Thyroid gland (tissue), 4 donors: ENCODE measurements around the gene VPS51. TPM values are rescaled to one million over a fixed set of nuclear protein-coding genes. Genes with fewer than 3 reads are reported as not detected.

Source experiments
- DNase-seq, 2 donors: peaks; one replicate each; pipeline ENCODE4 v3.0.0-alpha.2; 2019
- H3K27ac ChIP-seq, 3 donors: fragments of 200-600 bp; sonication (generic); 1 replicate in 2 of 3; 2 replicates in 1 of 3; pipeline ENCODE4 v1.5.1; 2016 to 2019; ENCODE audit warnings: mild to moderate bottlenecking in 1 of 3, moderate library complexity in 1 of 3
- H3K27me3 ChIP-seq: fragments of 200-600 bp; sonication (generic); one replicate; pipeline ENCODE4 v1.5.1; 2019
- H3K36me3 ChIP-seq, 2 donors: fragments of 200-600 bp; sonication (generic); one replicate each; pipeline ENCODE4 v1.5.1; 2016 to 2019
- H3K4me1 ChIP-seq, 2 donors: fragments of 200-600 bp; sonication (generic); one replicate each; pipeline ENCODE4 v1.5.1; 2017 to 2019
- H3K4me3 ChIP-seq, 3 donors: fragments of 200-600 bp; sonication (generic); replicated peaks in 1 of 3; 1 replicate in 2 of 3; 2 replicates in 1 of 3; pipeline ENCODE4 v1.5.1; 2016; ENCODE audit warnings: mild to moderate bottlenecking in 1 of 3
- H3K9me3 ChIP-seq: fragments of 200-600 bp; sonication (generic); one replicate; pipeline ENCODE4 v1.5.1; 2017
- CTCF ChIP-seq, 6 experiments: fragments of 200-600 bp in 3 of 6; fragments of 450-650 bp in 3 of 6; sonication (generic) in 3 of 6; IDR thresholded peaks; one replicate each; pipeline ENCODE4 v1.5.1; 2016 to 2019; ENCODE audit warnings: antibody characterized with exemption in 6 of 6, mild to moderate bottlenecking in 2 of 6, inconsistent platforms in 1 of 6, moderate library complexity in 1 of 6
- POLR2A ChIP-seq, 2 donors: fragments of 450-650 bp; IDR thresholded peaks; one replicate each; pipeline ENCODE4 v1.6.1; 2017; ENCODE audit warnings: antibody characterized with exemption in 2 of 2, mild to moderate bottlenecking in 2 of 2, moderate library complexity in 1 of 2
- WGBS, 2 donors: methylation state at CpG; one replicate each; pipeline ENCODE4 v1.1.5; 2017; 5-methylcytosine and 5-hydroxymethylcytosine counted together
- intact Hi-C: fragments of 100-400 bp; cut with DNase I; formaldehyde crosslinking; loops from one replicate; pipeline ENCODE4 v1.15.1; 2023
- microRNA-seq: library from miRNA; unstranded; fragments of <30 nt; microRNA quantifications from one replicate; pipeline ENCODE4, GENCODE V29; 2016
- small RNA-seq: library from RNA; depleted of rRNA; stranded (forward); fragments of <200 nt; gene quantifications from one replicate; pipeline ENCODE3, GENCODE V24; 2016
- total RNA-seq, 4 donors: library from RNA; depleted of rRNA; stranded (reverse); fragments of >200 nt; gene quantifications; one replicate each; pipeline ENCODE4 v1.2.3, GENCODE V29; 2016

The VPS51 gene
- total RNA-seq, 4 donors from 2014 or later: 222 to 608 (median 469) TPM

- intact Hi-C loops: no loop called here
- H3K9me3 ChIP-seq: no peaks in the 10 kb centered on the region
- H3K36me3 ChIP-seq: no peaks in the 10 kb centered on the region
- no peak for TF ChIP-seq CTCF (IDR thresholded peaks at IDR 0.05)
- TF ChIP-seq POLR2A (IDR thresholded peaks at IDR 0.05): no peak
- H3K27me3 ChIP-seq: no peaks in the 10 kb centered on the region
- H3K4me3 ChIP-seq: no peak overlapping the region
- no peak overlapping the region for H3K27ac ChIP-seq
- no peak for DNase-seq
- WGBS, 2 donors: 80 to 82% methylated on average over 3 of the region's 3 CpGs
- H3K4me1 ChIP-seq: no peaks in the 10 kb centered on the region
These were observed 64.6 kb downstream of the VPS51 start for GRCh38 chr11:65160643-65161042.

Small RNA genes within 50 kb of the gene (microRNA-seq; reads per million reads assigned to microRNA genes)
- 1.1 reads per million for gene MIR6751

Small RNA genes within 50 kb of the gene (small RNA-seq; reads per million reads assigned to genes)
- gene HIGD1AP10 (not detected), gene PDCL2P2 (not detected), gene RNU2-23P (not detected)

Other genes with a start within 250 kb of the VPS51 start
- 10 to 100 TPM; 53.5 to 90.7 (median 67.4) TPM for gene EHD1, start 217.6 kb upstream of the VPS51 start, total RNA-seq
- 10 to 100 TPM; 19.5 to 43.1 (median 36.7) TPM for gene ATG2A, start 179.0 kb upstream of the VPS51 start, total RNA-seq
- gene PPP2R5B, start 171.5 kb upstream of the VPS51 start, total RNA-seq: 10 to 100 TPM; 14.8 to 30.1 (median 21.7) TPM
- under 1 TPM in 1 of 4 donors, not detected in 3; 0.94 TPM for gene GPHA2, start 160.3 kb upstream of the VPS51 start, total RNA-seq
- under 1 TPM in 1 of 4 donors, not detected in 3; 0.27 TPM for gene MAJIN, start 124.1 kb upstream of the VPS51 start, total RNA-seq
- gene BATF2, start 99.2 kb upstream of the VPS51 start, total RNA-seq: 1 to 10 TPM; 1.2 to 9.1 (median 2.3) TPM
- 100 to 1,000 TPM in 3 of 4 donors, 10 to 100 TPM in 1; 76.6 to 166 (median 119) TPM for gene ARL2, start 82.1 kb upstream of the VPS51 start, total RNA-seq
- 10 to 100 TPM; 11.6 to 36.4 (median 19.2) TPM for gene SNX15, start 68.8 kb upstream of the VPS51 start, total RNA-seq
- 10 to 100 TPM in 1 of 4 donors, 1 to 10 TPM in 3; 2.1 to 13.1 (median 6.0) TPM for gene SAC3D1, start 55.0 kb upstream of the VPS51 start, total RNA-seq
- 10 to 100 TPM in 1 of 4 donors, 1 to 10 TPM in 3; 5.6 to 21.5 (median 6.8) TPM for gene NAALADL1, start 37.7 kb upstream of the VPS51 start, total RNA-seq
- 1 to 10 TPM in 1 of 4 donors, under 1 TPM in 2, not detected in 1; 0.71 to 1.8 (median 0.81) TPM for gene CDCA5, start 12.2 kb upstream of the VPS51 start, total RNA-seq
- 10 to 100 TPM; 28.3 to 74.4 (median 49.3) TPM for gene ZFPL1, start 12.0 kb upstream of the VPS51 start, total RNA-seq
- gene TM7SF2, start 15.7 kb downstream of the VPS51 start, total RNA-seq: 10 to 100 TPM; 20.0 to 99.4 (median 53.5) TPM
- 10 to 100 TPM; 17.3 to 38.5 (median 25.9) TPM for gene ZNHIT2, start 21.5 kb downstream of the VPS51 start, total RNA-seq
- gene FAU, start 25.9 kb downstream of the VPS51 start, total RNA-seq: 1,000 to 10,000 TPM in 1 of 4 donors, 100 to 1,000 TPM in 3; 524 to 2,189 (median 600) TPM
- gene MRPL49, start 26.1 kb downstream of the VPS51 start, total RNA-seq: 100 to 1,000 TPM in 2 of 4 donors, 10 to 100 TPM in 2; 70.9 to 112 (median 91.6) TPM
- gene SYVN1, start 38.3 kb downstream of the VPS51 start, total RNA-seq: 100 to 1,000 TPM in 1 of 4 donors, 10 to 100 TPM in 3; 28.8 to 103 (median 69.7) TPM
- not detected for gene SPDYC, start 74.0 kb downstream of the VPS51 start, total RNA-seq
- gene CAPN1, start 85.7 kb downstream of the VPS51 start, total RNA-seq: 100 to 1,000 TPM; 265 to 519 (median 340) TPM
- gene POLA2, start 165.7 kb downstream of the VPS51 start, total RNA-seq: 10 to 100 TPM in 2 of 4 donors, 1 to 10 TPM in 2; 7.6 to 11.3 (median 10.4) TPM
- gene CDC42EP2, start 218.7 kb downstream of the VPS51 start, total RNA-seq: 10 to 100 TPM; 20.6 to 35.7 (median 25.2) TPM
- gene DPF2, start 237.6 kb downstream of the VPS51 start, total RNA-seq: 10 to 100 TPM; 45.0 to 52.7 (median 48.0) TPM